GM04504 (cell line): ENCODE measurements around the gene P2RY8.
"Not testable (repeated sequence)": the region's sequence is repeated elsewhere in the genome, so short reads cannot be mapped to it uniquely, and the experiment has no call there.

Source experiments
- DNase-seq: peaks from one replicate; pipeline ENCODE4 v3.0.0-alpha.2; 2012; ENCODE audit warnings: low read depth

Gene P2RY8

DNA sequence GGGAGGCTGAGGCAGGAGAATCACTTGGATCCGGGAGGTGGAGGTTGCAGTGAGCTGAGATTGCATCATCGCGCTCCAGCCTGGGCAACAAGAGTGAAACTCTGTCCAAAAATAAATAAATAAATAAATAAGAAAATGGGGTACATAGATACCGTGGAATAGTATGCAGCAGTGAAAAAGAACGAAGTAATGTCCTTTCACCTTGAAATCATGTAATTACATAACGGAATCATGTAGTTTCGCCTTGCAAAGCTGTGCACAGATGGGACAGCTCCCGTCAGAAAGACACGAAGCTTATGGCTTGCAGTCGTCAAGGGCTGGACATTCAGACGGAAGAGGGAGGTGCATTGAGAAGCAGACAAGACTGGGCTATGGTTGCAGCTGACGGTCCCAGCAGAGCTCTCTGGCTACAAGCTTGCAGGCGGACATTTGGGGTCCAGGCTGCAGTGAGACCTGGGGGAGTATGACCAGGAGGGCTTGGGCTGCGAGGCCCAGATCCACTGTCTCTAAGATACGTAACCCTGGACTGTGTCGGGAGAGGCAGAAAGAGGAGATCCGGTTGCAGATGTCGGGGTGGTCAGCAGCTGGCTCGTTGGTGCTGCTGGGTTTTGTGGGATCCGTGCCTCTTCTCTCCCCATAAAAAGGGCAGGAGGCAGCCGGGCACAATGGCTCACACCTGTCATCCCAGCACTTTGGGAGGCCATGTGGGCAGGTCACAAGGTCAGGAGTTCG, 6.2 kb upstream of the P2RY8 start:
- no peak for DNase-seq

DNA sequence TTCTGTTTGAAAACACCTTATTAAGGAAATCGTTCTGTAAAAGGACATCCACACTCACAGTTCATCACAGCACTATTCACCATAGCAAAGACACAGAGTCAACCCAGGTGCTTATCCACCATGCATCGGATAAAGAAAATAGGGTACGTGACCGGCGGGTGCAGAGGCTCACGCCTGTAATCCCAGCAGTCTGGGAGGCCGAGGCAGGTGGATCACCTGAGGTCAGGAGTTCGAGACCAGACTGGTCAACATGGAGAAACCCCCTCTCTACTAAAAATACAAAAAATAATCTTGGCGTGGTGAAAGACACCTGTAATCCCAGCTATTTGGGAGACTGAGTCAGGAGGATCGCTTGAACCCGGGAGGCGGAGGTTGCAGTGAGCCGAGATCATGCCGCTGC, 2.2 kb upstream of the P2RY8 start:
- DNase-seq, result not testable (repeated sequence)

DNA sequence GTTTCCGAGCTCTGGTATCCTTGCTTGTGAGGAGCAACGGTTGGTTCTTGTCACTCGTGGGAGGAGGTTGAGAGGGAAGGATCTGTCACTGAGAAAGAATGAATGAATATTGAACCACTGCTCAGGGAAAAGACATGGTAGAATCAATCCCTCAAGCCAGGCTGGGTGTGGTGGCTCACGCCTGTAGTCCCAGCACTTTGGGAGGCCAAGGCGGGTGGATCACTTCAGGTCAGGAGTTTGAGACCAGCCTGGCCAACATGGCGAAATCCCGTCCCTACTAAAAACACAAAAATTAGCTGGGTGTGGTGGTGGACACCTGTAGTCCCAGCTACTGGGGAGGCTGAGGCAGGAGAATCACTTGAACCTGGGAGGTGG, 718 bp upstream of the P2RY8 start:
- DNase-seq, result not testable (repeated sequence)

DNA sequence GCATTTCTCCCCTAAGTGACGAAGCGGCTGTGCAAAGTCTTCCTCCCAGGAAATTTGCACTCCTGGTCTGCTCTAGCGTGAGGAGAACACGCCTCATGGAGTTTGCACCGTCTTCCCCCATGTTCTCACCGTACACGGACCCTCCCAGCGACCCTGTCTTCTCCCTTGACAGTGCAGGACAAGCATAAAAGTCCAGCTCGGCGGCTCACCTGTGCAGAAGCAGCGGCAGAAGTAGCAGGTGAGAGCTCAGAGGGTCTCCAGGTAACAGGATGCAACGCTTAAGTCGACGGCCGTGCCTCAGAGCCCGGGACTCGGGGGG, 314 bp downstream of the P2RY8 start:
- DNase-seq, result no peak

DNA sequence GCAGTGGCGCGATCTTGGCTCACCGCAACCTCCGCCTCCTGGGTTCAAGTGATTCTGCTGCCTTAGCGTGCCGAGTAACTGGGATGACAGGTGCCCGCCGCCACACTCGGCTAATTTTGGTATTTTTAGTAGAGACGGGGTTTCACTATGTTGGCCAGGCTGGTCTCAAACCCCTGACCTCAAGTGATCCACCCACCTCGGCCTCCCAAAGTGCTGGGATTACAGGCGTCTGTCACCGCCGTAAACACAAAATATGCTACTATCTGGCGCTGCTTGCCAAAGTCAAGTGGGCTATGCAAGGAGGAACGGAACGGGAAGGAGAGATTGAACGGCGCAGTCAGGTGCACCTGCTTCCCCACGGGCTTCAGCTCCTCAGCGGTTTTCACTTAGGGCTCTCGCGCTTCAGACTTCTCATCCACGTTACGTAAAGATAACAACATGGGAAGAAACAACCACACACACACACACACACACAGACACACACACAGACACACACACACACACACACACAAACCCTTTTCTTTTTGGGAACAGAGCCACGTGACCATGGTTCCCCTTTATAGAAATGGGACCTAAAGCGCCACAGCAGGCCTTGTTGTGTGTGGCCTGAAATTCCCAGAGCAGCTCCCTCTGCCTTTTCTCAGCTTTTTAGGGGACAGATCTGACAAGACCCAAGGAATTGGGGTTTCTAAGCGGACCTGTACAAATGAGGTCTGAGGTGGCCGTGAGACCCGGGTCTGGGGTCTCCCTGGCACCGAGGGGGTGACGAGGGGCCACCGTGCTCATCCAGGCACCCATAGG, 1.5 kb downstream of the P2RY8 start:
- no peak for DNase-seq

DNA sequence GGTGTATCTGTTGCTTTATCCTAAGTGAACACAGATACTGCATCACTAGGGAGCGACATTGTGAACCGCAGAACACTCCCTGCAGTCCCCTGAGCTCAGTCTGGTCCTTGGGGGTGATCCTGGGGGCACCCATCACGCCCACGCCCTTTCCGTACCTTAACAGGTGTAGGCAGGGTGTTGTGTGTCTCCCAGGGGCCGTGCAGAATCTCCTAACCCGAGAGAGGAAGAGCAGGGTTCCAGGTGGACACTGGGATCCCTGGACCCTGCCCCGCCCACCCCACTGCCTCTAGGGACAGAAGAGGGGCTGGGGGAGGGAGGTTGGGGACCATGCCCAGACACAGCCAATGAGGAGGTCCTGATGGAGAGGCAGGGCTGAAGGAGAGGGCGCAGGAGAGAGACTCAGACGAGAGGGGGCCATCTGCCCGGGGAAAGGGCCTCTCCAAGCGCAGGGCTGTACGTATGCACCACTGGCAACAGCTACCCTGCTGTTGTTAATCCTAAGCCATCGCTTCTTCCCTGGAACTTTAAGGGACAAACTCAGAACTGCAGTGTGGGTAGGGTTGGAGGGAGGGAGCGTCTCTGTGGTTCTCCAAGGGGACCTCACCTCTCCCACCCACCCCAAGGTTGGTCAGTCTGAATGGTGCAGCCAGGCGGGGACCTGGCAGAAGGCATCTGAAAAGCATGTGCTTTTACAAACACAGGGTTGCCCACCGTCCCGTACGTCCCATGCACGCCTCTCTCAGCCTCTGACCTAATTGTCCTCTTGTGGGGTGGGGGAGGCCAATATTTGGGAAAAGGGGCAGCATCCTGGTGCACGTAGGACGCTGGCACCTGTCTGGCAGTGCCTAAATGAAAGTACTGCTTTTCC, 2.5 kb downstream of the P2RY8 start:
- no peak for DNase-seq

DNA sequence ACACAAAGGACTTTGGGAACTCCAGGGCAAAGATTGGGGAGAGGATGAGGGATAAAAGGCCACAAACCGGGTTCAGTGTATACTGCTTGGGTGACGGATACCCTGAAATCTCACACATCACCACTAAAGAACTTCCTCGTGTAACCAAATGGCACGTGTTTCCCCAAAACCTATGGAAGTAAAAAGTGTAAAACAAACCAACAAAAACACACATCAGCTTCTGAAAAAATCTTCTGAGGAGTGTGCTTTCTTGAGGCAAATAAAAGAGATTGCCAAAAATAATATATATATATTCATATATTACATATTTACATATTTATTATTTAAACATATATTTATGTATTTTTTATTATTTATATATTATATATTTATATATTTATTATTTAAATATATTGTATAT, 3.9 kb downstream of the P2RY8 start:
- DNase-seq, result no peak

DNA sequence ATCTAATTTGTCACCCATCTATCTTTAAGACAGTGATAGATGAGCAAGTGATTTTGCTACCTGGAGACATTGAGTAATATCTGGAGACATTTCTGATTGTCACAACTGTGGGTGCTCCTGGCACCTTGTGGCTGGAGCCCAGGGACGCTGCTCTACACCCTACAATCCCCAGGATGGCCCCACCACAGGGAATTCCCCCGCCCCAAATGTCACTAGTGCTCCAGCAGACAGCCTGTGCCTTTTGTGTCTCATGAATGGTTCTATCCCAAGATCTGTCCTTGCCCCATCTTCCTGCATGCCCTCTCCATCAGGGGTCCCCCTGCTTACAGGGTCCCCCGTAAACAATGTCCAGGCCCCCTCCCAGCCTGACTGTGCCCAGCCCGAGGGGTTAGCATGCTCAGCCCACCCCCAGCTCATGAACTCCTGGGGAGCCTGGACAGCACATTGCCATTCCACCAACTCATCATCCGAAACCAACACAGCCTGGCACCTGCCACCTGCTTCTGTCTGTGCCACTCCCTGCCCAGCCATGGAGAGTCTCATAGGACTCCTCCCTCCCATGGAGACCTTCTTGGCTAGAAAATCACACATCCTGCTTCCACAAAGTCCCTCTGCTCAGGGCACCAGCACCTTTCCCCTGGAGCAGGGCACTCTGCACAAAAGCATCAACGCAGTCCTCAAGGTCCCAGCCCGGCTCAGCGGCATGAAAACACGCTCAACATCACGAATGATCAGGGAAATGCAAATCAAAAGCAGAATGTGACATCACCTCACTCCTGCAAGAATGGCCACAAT, 5.7 kb downstream of the P2RY8 start:
- no peak for DNase-seq

DNA sequence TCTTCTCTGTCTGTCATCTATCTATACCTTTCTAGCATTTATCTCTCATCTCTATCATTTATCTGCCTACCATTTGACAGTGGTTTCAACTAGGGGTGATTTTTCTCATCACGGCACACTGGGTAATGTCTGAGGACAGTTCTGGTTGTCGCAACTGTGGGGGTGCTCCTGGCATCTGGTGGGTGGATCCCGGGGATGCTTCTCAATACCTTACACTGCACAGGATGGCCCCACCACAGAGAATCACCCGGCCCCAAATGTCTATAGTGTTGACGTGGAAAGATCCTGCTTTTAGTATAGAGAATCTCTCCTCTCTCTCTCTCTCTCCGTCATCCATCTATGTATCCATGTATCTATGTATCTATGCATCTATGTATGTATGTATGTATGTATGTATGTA, 7.2 kb downstream of the P2RY8 start:
- no peak for DNase-seq

DNA sequence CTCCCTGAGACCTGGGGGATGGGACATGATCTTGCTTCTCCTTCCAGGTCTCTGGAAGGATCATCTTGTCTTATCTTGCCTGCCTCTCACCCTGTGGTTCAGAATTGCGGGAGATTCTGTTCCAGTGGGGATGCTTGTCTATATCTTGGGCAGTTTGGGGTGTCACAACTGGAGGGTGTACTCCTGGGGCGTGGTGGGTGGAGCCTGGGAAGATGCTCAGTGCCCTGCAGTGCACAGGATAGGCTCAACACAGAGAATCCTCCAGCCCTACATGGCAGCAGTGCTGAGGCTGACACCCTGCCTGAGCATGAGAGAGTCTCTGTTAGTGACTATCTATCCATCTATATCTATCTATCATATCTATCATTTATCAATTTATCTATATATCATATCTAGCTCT, 7.7 kb downstream of the P2RY8 start:
- DNase-seq, result no peak

DNA sequence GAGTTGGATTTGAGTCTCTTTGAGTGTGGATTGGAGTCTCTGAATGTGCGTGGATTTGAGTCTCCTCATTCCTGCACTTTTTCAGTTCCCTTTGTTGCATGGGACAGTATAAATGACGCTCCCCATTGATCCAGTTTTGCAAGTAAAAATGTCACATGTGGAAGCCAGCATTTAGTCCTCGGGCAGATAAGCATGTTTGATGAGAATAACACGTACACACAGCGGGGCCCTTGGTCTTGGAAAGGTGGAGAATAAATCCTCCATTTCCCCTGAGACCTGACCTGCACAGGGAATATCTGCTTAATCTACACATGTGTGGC, 8.1 kb downstream of the P2RY8 start:
- no peak for DNase-seq

DNA sequence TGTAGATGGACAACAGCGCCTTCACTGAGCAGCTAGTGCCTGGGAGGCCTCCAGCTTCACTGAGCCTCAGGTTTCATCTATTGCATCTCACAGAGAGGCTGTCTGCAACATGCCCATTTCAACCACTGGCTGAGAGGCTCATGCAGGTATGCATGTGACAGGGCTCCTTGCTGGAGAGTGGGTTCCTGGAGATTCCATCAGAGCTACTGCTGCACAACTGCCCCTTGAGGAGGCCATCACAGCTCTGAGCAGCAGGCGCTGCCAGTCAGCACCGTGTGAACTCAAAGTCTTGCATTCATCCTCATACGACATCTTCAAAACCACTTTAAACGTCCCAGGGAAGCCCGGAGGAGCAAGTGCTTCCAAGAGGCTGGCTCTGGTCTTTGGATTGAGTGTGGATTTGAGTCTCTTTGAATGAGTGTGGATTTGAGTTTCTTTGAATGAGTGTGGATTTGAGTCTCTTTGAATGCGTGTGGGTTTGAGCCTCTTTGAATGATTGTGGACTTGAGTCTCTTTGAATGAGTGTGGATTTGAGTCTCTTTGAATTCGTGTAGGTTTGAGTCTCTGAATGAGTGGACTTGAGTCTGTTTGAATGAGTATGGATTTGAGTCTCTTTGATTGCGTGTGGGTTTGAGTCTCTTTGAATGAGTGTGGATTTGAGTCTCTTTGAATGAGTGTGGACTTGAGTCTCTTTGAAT, 8.7 kb downstream of the P2RY8 start:
- DNase-seq, result no peak

DNA sequence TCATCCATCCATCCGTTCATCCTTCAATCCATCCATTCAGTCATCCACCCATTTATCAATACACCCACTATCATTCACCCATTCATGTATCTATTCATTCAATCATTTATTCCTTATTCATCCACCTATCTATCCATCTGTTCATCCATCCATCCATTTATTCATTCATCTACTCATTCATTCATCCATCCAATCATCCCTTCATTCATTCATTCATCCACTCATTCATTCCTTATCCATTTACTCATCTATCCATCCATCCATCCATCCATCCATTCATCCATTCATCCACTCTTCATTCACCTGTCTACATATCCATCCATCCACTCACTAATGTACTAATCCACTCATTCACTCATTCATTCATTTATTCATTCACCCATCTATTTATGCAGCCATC, 9.5 kb downstream of the P2RY8 start:
- no peak for DNase-seq

DNA sequence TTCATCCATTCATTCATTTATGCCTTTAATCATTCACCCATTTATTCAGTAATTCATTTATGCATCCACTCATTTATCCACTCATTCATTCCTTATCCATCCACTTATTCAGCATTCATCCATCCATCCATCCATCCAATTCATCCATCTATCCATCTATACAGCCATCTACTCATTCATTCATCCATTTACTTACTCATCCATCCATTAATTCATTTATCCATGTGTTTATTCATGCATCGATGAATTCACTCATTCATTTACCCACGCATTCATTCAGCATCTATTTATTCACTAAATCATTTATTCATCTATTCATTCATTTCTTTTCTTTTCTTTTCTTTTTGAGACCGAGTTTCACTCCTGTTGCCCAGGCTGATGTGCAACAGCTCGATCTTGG, 10.4 kb downstream of the P2RY8 start:
- no peak for DNase-seq

DNA sequence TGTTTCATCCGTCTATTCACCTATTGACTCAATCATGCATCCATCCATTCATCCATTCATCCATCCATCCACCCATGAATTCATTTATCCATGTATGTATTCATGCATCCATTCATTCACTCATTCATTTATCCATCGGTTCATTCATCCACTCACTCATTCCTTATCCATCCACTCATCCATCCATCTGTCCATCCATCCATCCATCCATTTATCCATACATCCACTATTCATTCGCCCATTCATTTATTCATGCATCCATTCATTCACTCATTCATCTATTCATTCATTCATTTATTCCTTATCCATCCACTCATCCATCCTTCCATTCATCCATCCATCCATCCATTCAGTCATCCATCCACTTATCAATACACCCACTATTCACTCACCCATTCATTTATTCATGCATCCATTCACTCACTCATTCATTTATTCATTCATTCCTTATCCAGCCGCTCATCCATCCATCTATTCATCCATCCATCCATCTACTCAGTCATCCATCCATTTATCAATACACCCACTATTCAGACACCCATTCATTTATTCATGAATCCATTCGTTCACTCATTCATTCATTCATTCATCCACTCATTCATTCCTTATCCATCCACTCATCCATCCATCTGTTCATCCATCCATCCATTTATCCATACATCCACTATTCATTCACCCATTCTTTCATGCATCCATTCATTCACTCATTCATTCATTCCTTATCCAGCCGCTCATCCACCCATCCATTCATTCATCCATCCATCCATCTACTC, 11.2 kb downstream of the P2RY8 start:
- no peak for DNase-seq

DNA sequence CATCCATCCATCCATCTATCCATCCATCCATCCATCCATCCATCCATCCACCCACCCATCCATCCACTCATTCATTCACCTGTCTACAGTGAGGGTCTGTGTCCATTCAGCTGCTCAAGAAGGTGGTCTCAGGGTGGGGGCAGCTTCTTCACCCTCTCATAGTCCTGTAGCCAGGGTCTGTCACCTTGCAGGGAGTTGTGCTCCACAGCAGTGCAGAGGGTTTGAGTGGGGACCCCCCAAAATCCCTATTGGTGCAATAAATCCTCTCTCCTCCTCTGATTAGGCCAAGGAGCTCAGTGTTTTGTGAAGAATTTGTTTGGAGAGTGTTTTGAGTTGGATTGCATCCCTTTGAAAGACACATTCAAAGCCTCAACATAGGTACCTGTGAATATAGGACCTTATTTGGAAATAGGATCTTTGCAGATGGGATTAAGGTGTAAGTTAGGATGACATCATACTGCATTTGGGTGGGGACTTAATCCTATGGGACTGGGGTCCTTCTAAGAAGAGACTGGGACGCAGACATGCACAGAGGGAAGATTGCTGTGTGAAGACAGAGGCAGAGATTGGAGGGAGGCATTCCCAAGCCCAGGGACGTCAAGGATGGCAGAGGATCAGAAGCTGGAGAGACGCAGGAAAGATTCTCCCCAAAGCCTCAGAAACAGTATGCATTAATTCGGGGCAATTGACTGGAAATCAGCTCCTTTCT, 12.0 kb downstream of the P2RY8 start:
- no peak for DNase-seq

DNA sequence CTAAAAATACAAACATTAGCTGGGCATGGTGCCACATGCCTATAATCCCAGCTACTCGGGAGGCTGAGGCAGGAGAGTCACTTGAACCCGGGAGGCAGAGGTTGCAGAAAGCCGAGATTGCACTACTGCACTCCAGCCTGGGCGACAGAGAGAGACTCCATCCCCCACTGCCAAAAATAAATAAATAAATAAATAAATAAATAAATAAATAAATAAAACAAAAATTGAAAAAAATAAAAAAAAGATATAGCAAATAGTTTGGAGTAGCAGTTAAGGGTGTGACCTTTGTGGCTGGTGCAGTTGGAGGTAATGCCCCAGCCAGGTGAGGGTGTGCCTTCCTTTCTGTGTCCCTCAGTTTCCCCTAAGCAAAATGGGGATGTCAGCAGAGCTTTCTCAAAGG, 14.1 kb downstream of the P2RY8 start:
- DNase-seq, result not testable (repeated sequence)

DNA sequence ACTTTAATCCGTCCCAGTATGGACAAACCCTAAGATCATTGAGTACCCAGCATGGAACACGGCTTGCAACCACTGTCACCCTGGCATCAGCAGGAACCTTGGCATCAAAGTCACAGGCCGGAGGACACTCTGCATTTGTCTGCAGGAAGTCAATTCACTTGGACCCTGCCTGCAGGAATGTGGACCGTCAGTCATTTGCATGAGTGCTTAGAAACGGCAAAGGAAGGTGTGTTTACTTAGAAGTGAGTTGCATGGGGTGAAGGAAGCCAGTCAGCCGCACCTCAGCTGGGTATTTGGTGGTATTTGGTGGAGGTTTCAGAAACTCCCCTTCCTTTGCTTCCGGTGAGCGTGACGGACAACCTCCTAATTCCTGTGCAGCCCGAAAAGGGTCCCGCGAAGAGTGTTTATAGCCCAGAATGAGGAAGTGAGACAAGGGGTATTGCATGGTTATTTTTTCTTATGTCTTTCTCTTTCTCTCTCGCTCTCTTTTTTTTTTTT, 15.5 kb downstream of the P2RY8 start:
- DNase-seq, result no peak

DNA sequence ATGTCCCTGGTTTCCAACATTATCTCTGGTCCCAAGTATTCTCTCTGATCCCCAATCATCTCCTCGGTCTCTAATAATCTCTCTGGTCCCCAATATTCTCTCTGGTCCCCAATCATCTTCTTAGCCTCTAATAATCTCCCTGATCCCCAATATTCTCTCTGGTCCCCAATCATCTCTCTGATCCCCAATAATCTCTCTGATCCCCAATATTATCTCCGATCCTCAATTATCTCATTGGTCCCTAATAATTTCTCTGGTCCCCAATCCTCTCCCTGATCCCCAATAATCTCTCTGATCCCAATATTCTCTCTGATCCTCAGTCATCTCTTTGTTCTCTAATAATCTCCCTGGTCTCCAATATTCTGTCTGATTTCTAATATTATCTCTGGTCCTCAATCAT, 16.6 kb downstream of the P2RY8 start:
- no peak for DNase-seq

DNA sequence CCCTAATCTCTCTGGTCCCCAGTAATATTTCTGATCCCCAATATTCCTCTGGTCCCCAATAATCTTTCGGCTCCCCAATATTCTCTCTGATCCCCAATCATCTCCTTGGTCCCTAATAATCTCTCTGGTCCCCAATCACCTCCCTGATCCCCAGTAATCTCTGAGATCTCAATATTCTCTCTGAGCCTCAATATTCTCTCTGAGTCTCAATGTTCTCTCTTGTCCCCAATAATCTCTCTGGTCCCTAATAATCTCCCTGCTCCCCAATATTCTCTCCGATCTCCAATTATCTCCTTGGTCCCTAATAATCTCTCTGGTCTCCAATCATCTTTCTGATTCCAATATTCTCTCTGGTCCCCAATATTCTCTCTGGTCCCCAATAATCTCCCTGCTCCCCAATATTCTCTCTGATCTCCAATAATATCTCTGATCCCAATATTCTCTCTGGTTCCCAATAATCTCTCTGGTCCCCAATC, 17.9 kb downstream of the P2RY8 start:
- DNase-seq, result no peak
